Kidney glomerular epithelial cell (primary cell): ENCODE results near the gene TCERG1L.

Experiments
- DNase-seq: peaks from one replicate; lab custom pipeline; 2025; lab: John Stamatoyannopoulos, UW

TCERG1L gene

DNA sequence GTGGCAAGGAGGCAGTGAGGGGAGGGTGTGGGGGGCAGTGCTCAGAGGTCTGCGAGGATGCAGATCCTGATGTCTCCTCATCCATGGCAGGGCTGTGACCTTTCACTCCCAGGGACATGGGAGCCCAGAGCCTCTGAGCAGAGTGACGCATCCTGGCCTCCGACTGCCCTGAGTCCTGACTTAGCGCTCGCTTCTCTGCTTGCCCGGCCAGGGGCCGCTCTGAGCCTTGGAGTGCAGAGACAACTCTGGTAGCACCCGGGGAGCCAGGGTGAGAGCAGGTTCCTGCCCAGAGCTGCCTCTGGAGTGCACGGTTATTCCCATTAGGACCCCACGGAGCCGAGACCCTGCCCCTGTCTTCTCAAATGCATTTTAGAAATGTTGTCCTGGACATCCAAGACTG is 188.0 kb downstream of the TCERG1L start:
- no peak for DNase-seq

- DNase-seq, result no peak
Observed at GRCh38 chr10:131121511-131122035, 189.9 kb downstream of the TCERG1L start.

DNA sequence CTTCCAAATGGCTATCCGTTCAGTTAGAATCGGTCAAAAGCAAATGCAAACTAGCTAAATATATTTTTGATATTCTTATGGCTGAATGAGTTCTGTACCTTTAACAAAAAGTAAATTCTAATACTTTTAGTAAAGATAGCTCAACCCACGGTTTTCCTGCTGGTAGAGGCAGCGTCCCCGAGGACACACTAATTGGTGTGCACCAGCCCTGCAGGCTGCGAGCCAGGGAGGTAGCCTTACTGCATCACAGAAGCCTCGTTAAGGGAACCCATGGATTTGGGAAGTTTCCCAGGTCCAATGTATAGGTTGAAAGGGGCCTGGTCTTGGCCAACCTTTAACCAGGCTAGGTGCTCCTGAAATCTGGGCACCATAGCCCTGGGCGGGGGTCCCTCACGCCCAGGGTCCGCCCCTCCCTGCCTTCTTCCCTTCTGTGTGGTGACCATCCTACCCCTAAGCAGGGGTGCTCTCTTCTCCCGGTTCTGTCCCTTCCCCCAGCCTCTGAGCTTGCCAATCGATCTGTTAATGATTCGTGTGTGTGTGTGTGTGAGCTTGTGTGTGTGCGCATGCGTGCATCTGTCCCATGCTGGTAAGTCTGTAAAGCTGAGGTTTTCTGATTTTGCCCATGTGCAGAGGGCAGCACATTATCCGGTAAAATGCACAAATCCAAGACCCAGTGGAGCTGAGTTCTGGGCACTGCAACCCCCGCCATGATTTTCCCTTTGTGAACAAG is 191.7 kb downstream of the TCERG1L start:
- DNase-seq, result no peak

DNA sequence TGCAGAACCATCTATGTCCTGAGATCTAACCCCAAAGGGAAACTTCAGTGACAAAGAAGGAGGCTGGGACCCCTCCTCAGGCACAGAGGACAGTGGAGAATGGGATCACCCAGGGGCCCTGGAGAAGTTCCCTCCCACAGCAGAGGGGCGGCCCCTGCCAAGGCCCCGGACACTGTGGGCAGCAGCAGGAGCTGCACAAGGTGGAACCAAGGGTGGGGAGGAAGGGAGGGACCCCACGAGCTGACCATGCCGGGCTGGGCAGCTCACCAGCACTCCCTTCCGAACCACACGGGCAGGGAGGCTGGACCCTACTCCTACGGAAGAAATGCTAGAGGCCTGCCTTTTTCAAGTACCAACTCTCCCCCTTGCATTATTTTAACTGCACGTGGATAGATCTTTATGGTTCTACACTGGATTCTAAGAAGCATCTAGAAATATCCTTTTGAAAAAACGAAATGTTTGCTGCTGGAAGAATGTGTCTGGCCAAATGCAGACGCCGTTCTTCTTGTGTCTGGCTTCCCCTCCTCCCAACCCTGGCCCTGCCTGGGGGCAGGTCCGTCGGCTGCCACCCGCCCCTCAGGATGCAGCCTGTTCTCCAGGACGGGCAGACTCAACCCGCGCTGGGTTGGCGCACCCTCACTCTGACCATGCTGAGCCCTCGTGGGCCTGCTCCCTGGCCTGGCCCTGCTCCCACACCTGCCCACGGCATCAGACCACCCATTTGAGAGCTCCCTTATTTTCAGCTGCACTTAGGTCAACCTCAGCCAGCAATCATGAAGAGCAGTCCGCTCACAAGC is 193.9 kb downstream of the TCERG1L start:
- DNase-seq, result no peak

GRCh38 chr10:131116991-131117375 is 194.5 kb downstream of the TCERG1L start:
- no peak for DNase-seq

GRCh38 chr10:131116216-131116990 is 195.1 kb downstream of the TCERG1L start:
- DNase-seq, result no peak

GRCh38 chr10:131115801-131116200 is 195.7 kb downstream of the TCERG1L start:
- no peak for DNase-seq

GRCh38 chr10:131115321-131115720 is 196.2 kb downstream of the TCERG1L start:
- no peak for DNase-seq

DNA sequence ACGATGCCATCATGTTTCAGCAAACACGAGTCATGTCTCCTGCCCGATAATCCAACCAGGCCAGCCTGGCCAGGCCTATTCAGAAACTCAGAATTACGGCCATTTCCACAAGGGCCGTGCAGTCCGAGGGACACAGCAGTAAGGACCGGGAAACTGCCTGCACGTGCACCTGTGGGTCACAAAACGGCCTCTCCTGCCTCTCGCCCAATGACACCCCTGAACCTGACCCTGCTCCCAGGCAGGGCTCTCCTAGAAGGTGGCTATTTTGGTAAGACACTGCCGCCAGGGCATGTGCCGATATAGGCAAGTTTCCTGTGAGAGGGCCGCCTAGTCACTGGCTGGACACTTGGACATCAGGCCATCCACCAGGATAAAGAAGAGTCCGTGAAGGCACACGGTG is 196.7 kb downstream of the TCERG1L start:
- no peak for DNase-seq

- no peak for DNase-seq
Observed at GRCh38 chr10:131113709-131114291, 197.7 kb downstream of the TCERG1L start.

- no peak for DNase-seq
Observed at GRCh38 chr10:131113165-131113564, 198.4 kb downstream of the TCERG1L start.

- no peak for DNase-seq
Observed at GRCh38 chr10:131112691-131113090, 198.8 kb downstream of the TCERG1L start.

GRCh38 chr10:131111471-131112080 is 199.9 kb downstream of the TCERG1L start:
- no peak for DNase-seq

DNA sequence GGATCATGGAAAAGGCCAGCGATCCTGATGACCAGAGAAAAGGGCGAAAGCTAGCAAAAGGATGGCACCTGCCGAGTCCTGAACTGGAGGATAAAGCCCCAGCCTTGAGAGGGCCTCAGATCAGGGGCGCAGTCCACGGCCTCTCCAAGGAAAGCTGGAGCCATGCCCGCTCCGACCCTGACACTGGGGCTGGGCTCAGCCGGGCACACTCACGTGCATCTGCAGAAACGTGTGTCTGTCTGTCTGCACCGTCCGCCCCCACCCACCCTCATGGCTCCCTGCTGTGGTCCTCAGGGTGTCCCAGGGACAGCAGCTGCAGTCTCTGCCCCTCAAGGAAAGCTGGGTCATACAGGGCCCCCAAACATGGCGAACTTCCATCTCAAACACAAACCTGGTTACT is 200.5 kb downstream of the TCERG1L start:
- DNase-seq, result no peak

DNA sequence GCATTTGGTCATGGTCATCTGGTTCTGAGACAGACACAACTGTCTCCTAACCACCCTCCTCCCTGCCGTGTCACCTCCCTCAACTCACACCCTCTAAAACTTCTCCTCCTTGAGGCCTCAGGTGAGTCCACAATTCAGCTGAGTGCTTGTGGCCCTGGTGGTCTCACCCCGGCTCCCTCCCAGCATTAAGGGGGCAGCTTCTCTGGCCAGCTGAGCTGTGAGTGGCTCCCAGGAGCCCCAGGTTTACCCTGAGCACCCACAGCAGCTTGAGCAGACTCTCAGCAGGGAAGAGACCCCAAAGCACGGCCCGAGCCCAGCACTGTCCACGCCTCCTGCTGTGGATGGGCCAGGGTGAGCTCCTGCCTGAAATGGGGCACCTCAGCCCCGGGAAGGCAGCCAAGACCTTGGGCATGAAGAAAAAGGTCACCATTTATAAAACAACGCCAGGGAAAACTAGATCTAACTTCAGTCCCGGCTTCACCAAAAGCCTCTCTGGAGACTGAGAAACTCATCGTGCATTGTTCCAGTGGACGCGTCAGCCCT is 201.2 kb downstream of the TCERG1L start:
- no peak for DNase-seq

DNA sequence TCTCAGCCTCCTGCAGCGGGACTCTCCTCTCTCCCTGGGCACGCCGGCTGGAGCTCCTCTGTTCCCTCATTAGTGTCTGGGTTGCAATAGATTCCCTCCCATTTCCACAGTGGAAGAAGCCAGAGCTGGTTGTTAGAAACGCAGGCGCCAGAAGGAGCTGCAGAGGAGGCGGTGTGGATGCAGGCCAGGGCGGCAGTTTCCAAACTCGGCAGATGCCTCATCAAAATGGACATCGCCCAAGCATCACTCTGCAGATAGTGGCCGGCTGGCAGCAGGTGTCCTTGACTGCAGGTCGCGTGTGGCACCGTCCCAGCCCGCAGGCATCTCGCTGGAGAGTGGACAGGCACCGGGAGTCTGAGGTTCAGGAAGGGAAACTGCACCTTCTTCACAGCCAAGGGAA is 201.8 kb downstream of the TCERG1L start:
- DNase-seq, result no peak

DNA sequence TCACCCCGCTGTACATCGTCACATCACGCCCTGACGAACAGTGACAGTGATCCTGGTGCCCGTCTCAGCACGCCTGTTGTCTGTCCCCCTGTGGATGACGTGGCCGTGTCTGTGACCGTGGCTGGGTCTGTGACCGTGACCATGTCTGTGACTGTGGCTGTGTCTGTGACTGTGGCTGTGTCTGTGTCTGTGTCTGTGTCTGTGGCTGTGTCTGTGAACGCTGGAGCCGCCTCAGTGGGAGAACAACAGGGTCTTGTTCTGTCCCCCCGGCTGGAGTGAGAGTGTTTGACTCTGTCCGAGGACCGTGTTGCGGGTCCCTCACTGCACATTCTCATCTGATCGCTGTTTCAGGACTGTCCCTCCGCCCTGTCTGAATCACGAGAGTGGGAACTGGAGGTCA is 202.2 kb downstream of the TCERG1L start:
- DNase-seq, result no peak

- DNase-seq, result no peak
Observed at GRCh38 chr10:131107970-131108369, 203.6 kb downstream of the TCERG1L start.

DNA sequence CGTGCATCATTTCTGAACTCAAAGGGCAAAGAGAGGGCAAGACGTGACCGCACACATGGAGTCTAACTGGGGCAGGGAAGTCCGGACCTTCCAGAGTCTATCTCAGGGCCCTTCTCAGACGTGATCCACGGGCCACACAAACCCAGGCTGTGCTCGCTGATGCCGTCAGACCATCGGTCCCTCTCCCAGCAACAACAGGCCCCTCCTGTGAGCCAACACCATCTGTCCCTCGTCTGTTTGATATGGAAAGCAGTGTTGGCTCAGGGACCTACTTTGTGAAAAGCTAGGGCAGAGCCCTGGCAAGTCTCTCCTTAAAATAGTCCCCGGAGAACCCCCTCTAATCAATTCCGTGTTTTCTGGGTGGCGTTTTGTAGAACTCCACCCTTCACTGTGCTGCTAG is 208.8 kb downstream of the TCERG1L start:
- DNase-seq, result no peak

GRCh38 chr10:131102147-131102546 is 209.4 kb downstream of the TCERG1L start:
- no peak for DNase-seq
